ENCODE measurements around the gene LAMP5. TPM values are rescaled to one million over a fixed set of nuclear protein-coding genes. Genes with fewer than 3 reads are reported as not detected.

LAMP5 gene
- total RNA-seq, 1 donor from 2014 or later: 0.80 TPM

- Mint-ChIP-seq H3K27ac (ENCODE audit: unreplicated experiment) (no peak overlapping the region), H3K27me3 (ENCODE audit: unreplicated experiment) (no peaks in the 10 kb centered on the region), H3K4me1 (ENCODE audit: unreplicated experiment) (no peaks in the 10 kb centered on the region), H3K36me3 (ENCODE audit: low read depth, unreplicated experiment) (no peaks in the 10 kb centered on the region), H3K9me3 (ENCODE audit: unreplicated experiment) (no peaks in the 10 kb centered on the region), H3K4me3 (ENCODE audit: unreplicated experiment) (no peak overlapping the region)
- TF ChIP-seq CTCF (IDR thresholded peaks at IDR 0.05; ENCODE audit: unreplicated experiment): no peak
- no peak for DNase-seq (ENCODE audit: low spot score)
Observed at GRCh38 chr20:9476637-9477036, 37.8 kb upstream of the LAMP5 start.

GRCh38 chr20:9478771-9479170 is 35.6 kb upstream of the LAMP5 start:
- Mint-ChIP-seq H3K27ac (ENCODE audit: unreplicated experiment) (no peak overlapping the region), H3K9me3 (ENCODE audit: unreplicated experiment) (no peaks in the 10 kb centered on the region), H3K4me3 (ENCODE audit: unreplicated experiment) (no peak overlapping the region), H3K36me3 (ENCODE audit: low read depth, unreplicated experiment) (no peaks in the 10 kb centered on the region), H3K27me3 (ENCODE audit: unreplicated experiment) (no peaks in the 10 kb centered on the region), H3K4me1 (ENCODE audit: unreplicated experiment) (no peaks in the 10 kb centered on the region)
- DNase-seq (ENCODE audit: low spot score): no peak
- TF ChIP-seq CTCF (IDR thresholded peaks at IDR 0.05; ENCODE audit: unreplicated experiment): no peak

GRCh38 chr20:9480066-9480465 is 34.3 kb upstream of the LAMP5 start:
- DNase-seq (ENCODE audit: low spot score): no peak
- no peaks in the 10 kb centered on the region for H3K27me3 Mint-ChIP-seq (ENCODE audit: unreplicated experiment)
- H3K4me3 Mint-ChIP-seq (ENCODE audit: unreplicated experiment): no peak overlapping the region
- H3K4me1 Mint-ChIP-seq (ENCODE audit: unreplicated experiment): no peaks in the 10 kb centered on the region
- no peak for TF ChIP-seq CTCF (IDR thresholded peaks at IDR 0.05; ENCODE audit: unreplicated experiment)
- H3K9me3 Mint-ChIP-seq (ENCODE audit: unreplicated experiment): no peaks in the 10 kb centered on the region
- no peaks in the 10 kb centered on the region for H3K36me3 Mint-ChIP-seq (ENCODE audit: low read depth, unreplicated experiment)
- no peak overlapping the region for H3K27ac Mint-ChIP-seq (ENCODE audit: unreplicated experiment)

- no peaks in the 10 kb centered on the region for H3K9me3 Mint-ChIP-seq (ENCODE audit: unreplicated experiment)
- H3K36me3 Mint-ChIP-seq (ENCODE audit: low read depth, unreplicated experiment): no peaks in the 10 kb centered on the region
- no peak overlapping the region for H3K27ac Mint-ChIP-seq (ENCODE audit: unreplicated experiment)
- H3K27me3 Mint-ChIP-seq (ENCODE audit: unreplicated experiment): no peaks in the 10 kb centered on the region
- no peak overlapping the region for H3K4me3 Mint-ChIP-seq (ENCODE audit: unreplicated experiment)
- DNase-seq (ENCODE audit: low spot score): no peak
- TF ChIP-seq CTCF (IDR thresholded peaks at IDR 0.05; ENCODE audit: unreplicated experiment): no peak
- H3K4me1 Mint-ChIP-seq (ENCODE audit: unreplicated experiment): no peaks in the 10 kb centered on the region
Observed at GRCh38 chr20:9482180-9482579, 32.2 kb upstream of the LAMP5 start.

- Mint-ChIP-seq H3K4me3 (ENCODE audit: unreplicated experiment) (no peak overlapping the region), H3K36me3 (ENCODE audit: low read depth, unreplicated experiment) (no peaks in the 10 kb centered on the region), H3K27me3 (ENCODE audit: unreplicated experiment) (no peaks in the 10 kb centered on the region), H3K4me1 (ENCODE audit: unreplicated experiment) (no peaks in the 10 kb centered on the region), H3K27ac (ENCODE audit: unreplicated experiment) (no peak overlapping the region), H3K9me3 (ENCODE audit: unreplicated experiment) (no peaks in the 10 kb centered on the region)
- DNase-seq (ENCODE audit: low spot score): no peak
- no peak for TF ChIP-seq CTCF (IDR thresholded peaks at IDR 0.05; ENCODE audit: unreplicated experiment)
Observed at GRCh38 chr20:9483131-9483530, 31.3 kb upstream of the LAMP5 start.
